Coronary artery (tissue), 2 donors: ENCODE data around the gene PXDN.
A peak's percentile ranks its signal among the peaks of the same experiment; 100 is the strongest.

ENCODE experiments used
- DNase-seq: peaks from one replicate; pipeline ENCODE4 v3.0.0-alpha.2; 2017; ENCODE audit warnings: low spot score
- H3K27ac ChIP-seq, 2 donors: fragments of 200-600 bp; sonication (generic); one replicate each; pipeline ENCODE4 v1.5.1; 2016 to 2019
- H3K4me3 ChIP-seq: fragments of 200-600 bp; sonication (generic); 2 replicates; pipeline ENCODE4 v1.5.1; 2016; ENCODE audit warnings: mild to moderate bottlenecking, moderate library complexity
- TF ChIP-seq, protein P1 (sequence below): fragments of 200-600 bp; sonication (generic); IDR thresholded peaks from one replicate; pipeline ENCODE4 v1.5.1; 2019; ENCODE audit warnings: antibody characterized with exemption

The PXDN gene

DNA sequence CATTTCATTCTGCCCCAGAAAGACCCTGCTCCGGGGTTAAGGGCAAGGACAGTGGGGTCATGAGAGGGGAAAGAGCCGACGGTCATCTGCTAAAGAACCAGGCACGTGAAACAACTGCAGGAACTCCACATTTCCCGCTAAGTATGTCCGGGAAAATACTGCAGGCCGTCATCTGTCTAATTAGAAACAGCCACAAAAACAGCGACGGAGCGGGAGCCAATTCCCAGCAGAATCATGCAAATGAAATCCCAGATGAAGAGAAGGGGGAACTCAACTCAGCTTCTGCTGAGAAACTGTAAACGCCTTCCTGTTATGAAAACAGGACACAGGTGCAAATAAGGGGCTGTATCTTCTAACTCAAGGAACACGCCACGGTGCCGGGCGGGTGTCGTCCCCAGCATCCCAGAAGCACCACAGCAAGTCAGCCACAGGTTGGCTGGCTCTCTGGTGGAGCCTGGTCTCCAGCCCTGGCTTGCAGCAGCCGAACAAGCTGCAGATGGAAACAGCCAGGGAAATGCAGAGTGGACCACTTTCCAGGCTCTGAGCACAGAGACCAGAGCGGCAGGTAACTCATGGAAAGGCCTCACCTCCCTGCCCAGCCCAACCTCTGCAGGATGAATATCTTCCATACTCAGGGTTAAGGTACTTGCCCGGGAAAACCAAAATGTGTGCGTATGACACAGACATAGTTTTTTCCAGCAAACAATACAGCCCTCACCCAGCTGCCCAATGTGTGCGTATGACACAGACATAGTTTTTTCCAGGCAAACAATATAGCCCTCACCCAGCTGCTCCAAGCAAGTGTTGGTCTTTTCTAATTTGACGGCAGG is 28.9 kb downstream of the PXDN start:
- H3K27ac ChIP-seq: peak overlapping the region; percentile 25 to 79
- no peak for DNase-seq
- TF ChIP-seq, protein P1, sequence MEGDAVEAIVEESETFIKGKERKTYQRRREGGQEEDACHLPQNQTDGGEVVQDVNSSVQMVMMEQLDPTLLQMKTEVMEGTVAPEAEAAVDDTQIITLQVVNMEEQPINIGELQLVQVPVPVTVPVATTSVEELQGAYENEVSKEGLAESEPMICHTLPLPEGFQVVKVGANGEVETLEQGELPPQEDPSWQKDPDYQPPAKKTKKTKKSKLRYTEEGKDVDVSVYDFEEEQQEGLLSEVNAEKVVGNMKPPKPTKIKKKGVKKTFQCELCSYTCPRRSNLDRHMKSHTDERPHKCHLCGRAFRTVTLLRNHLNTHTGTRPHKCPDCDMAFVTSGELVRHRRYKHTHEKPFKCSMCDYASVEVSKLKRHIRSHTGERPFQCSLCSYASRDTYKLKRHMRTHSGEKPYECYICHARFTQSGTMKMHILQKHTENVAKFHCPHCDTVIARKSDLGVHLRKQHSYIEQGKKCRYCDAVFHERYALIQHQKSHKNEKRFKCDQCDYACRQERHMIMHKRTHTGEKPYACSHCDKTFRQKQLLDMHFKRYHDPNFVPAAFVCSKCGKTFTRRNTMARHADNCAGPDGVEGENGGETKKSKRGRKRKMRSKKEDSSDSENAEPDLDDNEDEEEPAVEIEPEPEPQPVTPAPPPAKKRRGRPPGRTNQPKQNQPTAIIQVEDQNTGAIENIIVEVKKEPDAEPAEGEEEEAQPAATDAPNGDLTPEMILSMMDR: no peak
- H3K4me3 ChIP-seq: no peak overlapping the region

DNA sequence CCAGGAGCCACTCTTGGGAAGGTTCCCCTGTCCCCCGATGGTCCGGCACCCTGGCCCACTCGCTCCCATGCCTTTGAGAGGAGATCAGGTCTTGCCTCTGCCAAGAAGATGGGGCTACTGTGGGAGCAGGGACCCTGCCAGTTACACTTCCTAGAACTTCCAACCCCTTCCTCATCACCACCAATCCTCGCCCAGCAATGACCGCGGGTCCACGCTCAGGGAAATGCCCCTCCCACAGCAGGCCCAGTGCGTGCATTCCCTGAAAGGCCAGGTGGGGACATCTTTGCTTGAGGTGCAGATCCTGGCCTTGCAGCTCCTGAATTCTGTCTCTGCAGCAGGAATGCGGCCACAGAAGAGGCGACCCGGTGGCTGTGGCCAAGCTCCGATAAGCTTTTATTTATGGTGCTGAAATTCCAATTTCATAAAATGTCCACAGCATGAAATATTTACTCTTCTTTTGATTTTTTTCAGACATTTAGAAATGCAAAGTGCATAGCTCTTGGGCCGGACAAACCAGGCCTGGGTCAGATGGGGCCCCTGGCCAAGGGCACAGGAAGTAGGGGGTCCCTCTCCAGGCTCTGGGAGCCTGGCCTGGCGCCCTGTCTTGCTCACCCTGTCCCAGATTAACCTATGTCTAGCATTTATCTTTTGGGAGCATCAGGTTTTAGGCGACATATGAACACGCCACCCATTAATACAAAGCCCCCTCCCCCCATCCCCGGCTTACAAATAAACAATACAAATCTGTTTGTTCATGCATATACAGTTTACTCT is 29.8 kb downstream of the PXDN start:
- peak overlapping the region; percentile 11 to 79 for H3K27ac ChIP-seq
- H3K4me3 ChIP-seq: no peak overlapping the region
- no peak for DNase-seq
- TF ChIP-seq, protein P1: no peak

DNA sequence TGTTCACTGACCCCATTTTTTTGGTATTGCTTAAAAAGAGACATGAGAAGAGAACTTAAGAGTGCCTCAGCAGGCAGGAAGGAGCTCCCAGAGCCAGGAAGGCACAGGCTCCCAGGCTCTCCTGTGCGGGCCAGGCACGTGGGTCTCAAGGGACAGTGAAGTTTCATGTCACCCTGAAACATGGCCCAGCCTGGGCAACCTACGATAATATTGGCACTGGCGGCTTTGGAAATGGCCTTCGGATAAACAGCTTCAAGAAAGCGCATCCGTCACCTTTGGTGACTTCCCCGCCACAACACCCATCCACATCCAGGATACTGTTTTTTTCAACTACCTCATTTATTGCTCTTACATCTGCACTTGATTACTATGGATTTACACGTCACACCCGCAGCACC is 30.5 kb downstream of the PXDN start:
- TF ChIP-seq, protein P1: no peak
- DNase-seq: no peak
- H3K27ac ChIP-seq: peak overlapping the region; percentile 5 to 79
- no peak overlapping the region for H3K4me3 ChIP-seq

DNA sequence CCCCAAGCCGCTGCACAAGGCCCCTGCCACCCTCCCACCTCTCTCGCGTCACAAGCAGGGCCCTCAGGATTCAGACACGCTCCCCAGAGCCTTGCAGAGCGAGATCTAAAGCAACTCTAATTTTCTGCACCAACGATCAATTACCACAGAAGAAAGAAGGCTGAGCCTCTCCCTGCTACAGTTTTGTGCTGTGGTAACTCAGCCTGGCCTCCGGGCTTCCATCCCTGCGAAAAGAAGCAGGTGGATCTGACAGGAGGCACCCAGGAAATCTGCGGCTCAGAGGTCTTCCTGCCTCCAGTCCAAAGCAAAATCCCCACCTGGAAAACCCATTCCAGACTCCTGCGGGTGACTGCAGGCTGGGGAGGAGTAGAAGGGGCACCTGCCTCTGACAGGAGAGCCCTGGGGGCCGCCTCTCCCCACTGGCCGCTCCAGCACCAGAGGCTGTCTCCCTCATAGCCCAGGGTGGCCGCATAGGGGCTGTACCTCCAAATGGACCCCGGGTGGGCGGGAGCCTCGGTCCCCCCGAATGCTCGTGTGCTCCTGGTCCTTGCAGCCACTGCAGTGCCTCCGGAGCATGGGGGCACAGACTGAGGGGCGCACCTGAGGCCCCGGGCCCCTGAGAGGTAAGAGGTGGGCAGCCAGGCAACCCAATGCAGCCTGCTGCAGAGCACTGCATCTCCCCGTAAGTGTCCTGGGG is 31.0 kb downstream of the PXDN start:
- peak overlapping the region; percentile 5 to 79 for H3K27ac ChIP-seq
- TF ChIP-seq, protein P1: no peak
- DNase-seq: no peak

DNA sequence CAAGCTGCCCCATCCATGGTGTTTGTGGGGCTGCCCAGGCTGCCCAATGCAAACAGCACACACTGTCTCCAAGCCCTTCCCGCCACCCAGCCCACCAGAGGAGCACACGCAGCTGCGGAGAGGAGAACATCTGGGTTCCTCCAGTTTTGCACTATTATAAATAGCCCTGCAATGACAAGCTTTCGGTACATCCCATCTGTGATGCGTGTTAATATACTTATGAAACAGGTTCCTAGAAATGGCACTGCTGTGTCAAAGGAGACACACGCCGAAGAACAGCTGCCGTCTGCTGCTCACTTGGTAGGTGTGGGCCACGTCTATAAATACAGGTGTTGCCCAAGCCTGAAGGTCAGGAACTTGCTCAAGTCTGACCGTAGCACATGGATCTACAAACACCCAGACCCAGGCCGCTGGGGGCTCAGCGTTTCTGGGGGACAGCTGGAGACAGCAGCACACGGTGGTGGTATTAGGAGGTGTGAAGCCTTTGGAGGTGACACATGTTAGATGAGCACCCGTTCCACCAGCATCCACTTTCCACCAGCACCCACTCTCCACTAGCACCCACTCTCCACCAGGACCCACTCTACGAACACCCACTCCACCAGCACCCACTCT is 34.3 kb downstream of the PXDN start:
- H3K4me3 ChIP-seq: no peak overlapping the region
- DNase-seq: no peak
- peak overlapping the region in 1 of 2 donors; percentile 24 for H3K27ac ChIP-seq
- TF ChIP-seq, protein P1: no peak

More for the DNA sequence above, 31.0 kb downstream of the PXDN start:
- H3K4me3 ChIP-seq: no peak overlapping the region

DNA sequence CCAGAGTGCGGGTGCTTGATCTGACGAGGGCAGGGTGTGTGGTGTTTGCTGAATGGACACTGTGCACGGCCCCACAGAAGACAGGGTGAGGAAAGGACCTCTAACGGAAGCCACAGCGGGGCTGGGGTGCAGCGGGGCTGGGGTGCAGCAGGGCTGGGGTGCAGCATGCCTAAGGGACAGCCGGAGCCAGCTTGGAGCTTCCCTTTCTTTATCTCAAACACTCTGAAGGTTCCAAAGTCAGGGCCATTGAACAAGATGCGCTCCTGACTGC is 35.0 kb downstream of the PXDN start:
- H3K4me3 ChIP-seq: no peak overlapping the region
- TF ChIP-seq, protein P1: no peak
- no peak for DNase-seq
- H3K27ac ChIP-seq: peak overlapping the region in 1 of 2 donors; percentile 79
